H9 (cell line): ENCODE results near the gene C11orf58. TPM values are rescaled to one million over a fixed set of nuclear protein-coding genes. Genes with fewer than 3 reads are reported as not detected.

Source experiments
- DNase-seq: peaks from one replicate; pipeline ENCODE4 v3.0.0-alpha.2; 2017
- H2AFZ ChIP-seq: one replicate; pipeline ENCODE4 v1.6.1; 2013; ENCODE audit warnings: mild to moderate bottlenecking, low read length, control low read depth, moderate library complexity
- H2AK5ac ChIP-seq: 2 replicates; pipeline ENCODE4 v1.6.1; 2013; ENCODE audit warnings: low read length, control low read depth, mixed read lengths; ENCODE audit not compliant: insufficient read length
- H2BK120ac ChIP-seq: one replicate; pipeline ENCODE4 v1.6.1; 2013; ENCODE audit warnings: low read depth, mild to moderate bottlenecking, low read length, control low read depth, inconsistent platforms; ENCODE audit not compliant: poor library complexity, severe bottlenecking
- H2BK12ac ChIP-seq: 2 replicates; pipeline ENCODE4 v1.6.1; 2013; ENCODE audit warnings: low read length, control low read depth, mixed read lengths, low read depth; ENCODE audit not compliant: insufficient read length
- H2BK15ac ChIP-seq: 2 replicates; pipeline ENCODE4 v1.6.1; 2013; ENCODE audit warnings: low read depth, low read length, control low read depth
- H2BK20ac ChIP-seq: one replicate; pipeline ENCODE4 v1.6.1; 2013; ENCODE audit warnings: low read depth, mild to moderate bottlenecking, low read length, control low read depth, inconsistent platforms; ENCODE audit not compliant: poor library complexity, severe bottlenecking
- H2BK5ac ChIP-seq: 2 replicates; pipeline ENCODE4 v1.6.1; 2013; ENCODE audit warnings: low read length, control low read depth, mixed read lengths; ENCODE audit not compliant: insufficient read length
- H3K14ac ChIP-seq: 2 replicates; pipeline ENCODE4 v1.6.1; 2013; ENCODE audit warnings: low read length, control low read depth; ENCODE audit not compliant: insufficient read depth
- H3K18ac ChIP-seq: 2 replicates; pipeline ENCODE4 v1.6.1; 2013; ENCODE audit warnings: low read depth, mild to moderate bottlenecking, mixed read lengths, low read length, control low read depth; ENCODE audit not compliant: insufficient read length
- H3K23ac ChIP-seq: 2 replicates; pipeline ENCODE4 v1.6.1; 2013; ENCODE audit warnings: low read length, control low read depth, mixed read lengths, low read depth; ENCODE audit not compliant: insufficient read length
- H3K23me2 ChIP-seq: 2 replicates; pipeline ENCODE4 v1.6.1; 2013; ENCODE audit warnings: low read depth, mild to moderate bottlenecking, mixed read lengths, low read length, control low read depth; ENCODE audit not compliant: insufficient read length, poor library complexity, severe bottlenecking
- H3K27ac ChIP-seq: 2 replicates; pipeline ENCODE4 v1.5.1; 2013; ENCODE audit warnings: low read length, control low read depth, mixed read lengths, low read depth; ENCODE audit not compliant: insufficient read length
- H3K27me3 ChIP-seq: 2 replicates; pipeline ENCODE4 v1.6.1; 2013; ENCODE audit warnings: low read length, control low read depth, inconsistent platforms; ENCODE audit not compliant: insufficient read depth
- H3K4ac ChIP-seq: 2 replicates; pipeline ENCODE4 v1.6.1; 2013; ENCODE audit warnings: low read depth, mild to moderate bottlenecking, control low read depth, inconsistent platforms, low read length, moderate library complexity
- H3K4me1 ChIP-seq: 2 replicates; pipeline ENCODE4 v1.6.1; 2013; ENCODE audit warnings: low read length, control low read depth, inconsistent platforms; ENCODE audit not compliant: insufficient read depth
- H3K4me2 ChIP-seq: 2 replicates; pipeline ENCODE4 v1.6.1; 2013; ENCODE audit warnings: low read length, control low read depth, mixed read lengths; ENCODE audit not compliant: insufficient read length, insufficient read depth
- H3K56ac ChIP-seq: 2 replicates; pipeline ENCODE4 v1.6.1; 2013; ENCODE audit warnings: low read depth, mild to moderate bottlenecking, mixed read lengths, low read length, control low read depth; ENCODE audit not compliant: insufficient read length
- H3K79me1 ChIP-seq: 2 replicates; pipeline ENCODE4 v1.6.1; 2013; ENCODE audit warnings: low read depth, mild to moderate bottlenecking, moderate library complexity, low read length, control low read depth, inconsistent platforms; ENCODE audit not compliant: insufficient read depth, poor library complexity, severe bottlenecking
- H3K79me2 ChIP-seq: 2 replicates; pipeline ENCODE4 v1.6.1; 2013; ENCODE audit warnings: low read length, control low read depth, inconsistent platforms; ENCODE audit not compliant: insufficient read depth
- H3K9ac ChIP-seq: 2 replicates; pipeline ENCODE4 v1.6.1; 2013; ENCODE audit warnings: low read length, control low read depth, mixed read lengths; ENCODE audit not compliant: insufficient read length; ENCODE audit errors: extremely low read depth
- H3K9me3 ChIP-seq: one replicate; pipeline ENCODE4 v1.6.1; 2013; ENCODE audit warnings: low read depth, low read length, inconsistent platforms; ENCODE audit not compliant: control insufficient read depth
- H3T11ph ChIP-seq: one replicate; pipeline ENCODE4 v1.6.1; 2013; ENCODE audit warnings: mild to moderate bottlenecking, low read length, control low read depth, inconsistent platforms
- H4K20me1 ChIP-seq: one replicate; pipeline ENCODE4 v1.6.1; 2013; ENCODE audit not compliant: control insufficient read depth, insufficient read length, insufficient read depth
- H4K5ac ChIP-seq: 2 replicates; pipeline ENCODE4 v1.6.1; 2013; ENCODE audit warnings: low read depth, mild to moderate bottlenecking, mixed read lengths, low read length, control low read depth; ENCODE audit not compliant: insufficient read length
- H4K8ac ChIP-seq: replicated peaks from 2 replicates; pipeline ENCODE4 v1.6.1; 2013; ENCODE audit warnings: low read length, control low read depth, mixed read lengths, low read depth; ENCODE audit not compliant: insufficient read length
- H4K91ac ChIP-seq: 2 replicates; pipeline ENCODE4 v1.6.1; 2013; ENCODE audit warnings: low read depth, mild to moderate bottlenecking, moderate library complexity, mixed read lengths, low read length, control low read depth; ENCODE audit not compliant: insufficient read length
- H3K27ac Mint-ChIP-seq, 3 experiments: 2 replicates in 2 of 3; 3 replicates in 1 of 3; pipeline ENCODE4 v1.8.0; 2020 to 2021; ENCODE audit warnings: mixed read lengths in 3 of 3, mild to moderate bottlenecking in 1 of 3, moderate library complexity in 1 of 3
- H3K27me3 Mint-ChIP-seq: 2 replicates; pipeline ENCODE4 v1.8.0; 2021; ENCODE audit warnings: low read depth, mild to moderate bottlenecking, moderate library complexity, mixed read lengths
- H3K36me3 Mint-ChIP-seq, 3 experiments: 2 replicates in 2 of 3; 3 replicates in 1 of 3; pipeline ENCODE4 v1.8.0; 2020 to 2021; ENCODE audit warnings: low read depth in 3 of 3, mixed read lengths in 3 of 3; ENCODE audit not compliant: insufficient read depth in 1 of 3
- H3K4me1 Mint-ChIP-seq, 2 experiments: 2 replicates each; pipeline ENCODE4 v1.8.0; 2020; ENCODE audit warnings: mixed read lengths in 2 of 2
- H3K4me3 Mint-ChIP-seq, 2 experiments: 2 replicates in 1 of 2; 3 replicates in 1 of 2; pipeline ENCODE4 v1.8.0; 2020 to 2021; ENCODE audit warnings: mild to moderate bottlenecking in 2 of 2, mixed read lengths in 2 of 2, moderate library complexity in 1 of 2
- H3K9me3 Mint-ChIP-seq, 2 experiments: 2 replicates in 1 of 2; 3 replicates in 1 of 2; pipeline ENCODE4 v1.8.0; 2020; ENCODE audit warnings: mild to moderate bottlenecking in 2 of 2, mixed read lengths in 2 of 2, moderate library complexity in 1 of 2
- CTCF ChIP-seq: fragments of 200-600 bp; sonication (generic); conservative IDR thresholded peaks from 3 replicates; pipeline ENCODE4 v1.8.0; 2021; ENCODE audit warnings: antibody characterized with exemption, mild to moderate bottlenecking
- total RNA-seq: library from RNA; stranded (reverse); gene quantifications from 2 replicates; pipeline ENCODE4 v1.2.1, GENCODE V29; 2021

The C11orf58 gene
- total RNA-seq, 1 experiment from 2014 or later: 169 TPM

GRCh38 chr11:16703795-16704194, 34.7 kb upstream of the C11orf58 start:
- no peak overlapping the region for H2BK12ac ChIP-seq
- no peak overlapping the region for H3K14ac ChIP-seq
- no peak overlapping the region for H2BK120ac ChIP-seq
- H3T11ph ChIP-seq: no peak overlapping the region
- no peak overlapping the region for H4K8ac ChIP-seq
- H2AFZ ChIP-seq: no peak overlapping the region
- DNase-seq: no peak
- H3K79me1 ChIP-seq: no peaks in the 10 kb centered on the region
- no peak overlapping the region for H3K23ac ChIP-seq
- no peaks in the 10 kb centered on the region for H3K4me1 ChIP-seq
- no peaks in the 10 kb centered on the region for H3K9me3 Mint-ChIP-seq
- no peaks in the 10 kb centered on the region for H3K23me2 ChIP-seq
- no peak overlapping the region for H3K4me3 Mint-ChIP-seq
- no peak overlapping the region for H2BK15ac ChIP-seq
- no peak overlapping the region for H3K18ac ChIP-seq
- no peak overlapping the region for H3K4me2 ChIP-seq
- H2BK5ac ChIP-seq: no peak overlapping the region
- peaks cover 0 to 2% of the 10 kb centered on the region in 2 experiments; a peak in 1 of 4 replicates for H3K4me1 Mint-ChIP-seq
- H3K27me3 ChIP-seq: no peaks in the 10 kb centered on the region
- H4K91ac ChIP-seq: no peak overlapping the region
- no peak overlapping the region for H3K56ac ChIP-seq
- H3K79me2 ChIP-seq: no peaks in the 10 kb centered on the region
- H4K5ac ChIP-seq: no peak overlapping the region
- H3K9ac ChIP-seq: no peak overlapping the region
- no peak overlapping the region for H3K4ac ChIP-seq
- no peak overlapping the region for H3K27ac Mint-ChIP-seq
- no peak overlapping the region for H2BK20ac ChIP-seq
- H3K9me3 ChIP-seq: no peaks in the 10 kb centered on the region
- no peak overlapping the region for H3K27ac ChIP-seq
- no peak for TF ChIP-seq CTCF
- no peaks in the 10 kb centered on the region for H4K20me1 ChIP-seq
- H2AK5ac ChIP-seq: no peak overlapping the region
- no peaks in the 10 kb centered on the region for H3K36me3 Mint-ChIP-seq
- no peaks in the 10 kb centered on the region for H3K27me3 Mint-ChIP-seq
